Subcutaneous abdominal adipose tissue (tissue), 5 donors: ENCODE results near the gene SEC24C.

Source experiments
- H3K27ac ChIP-seq: one replicate; pipeline ENCODE4 v1.7.0; 2013; ENCODE audit warnings: low read depth, mild to moderate bottlenecking, inconsistent platforms, low read length, moderate library complexity
- H3K27me3 ChIP-seq, 5 donors: one replicate each; pipeline ENCODE4 v1.7.0; 2013; ENCODE audit warnings: low read length in 5 of 5, inconsistent platforms in 1 of 5; ENCODE audit not compliant: control insufficient read depth in 5 of 5, insufficient read depth in 4 of 5
- H3K36me3 ChIP-seq, 5 donors: one replicate each; pipeline ENCODE4 v1.7.0; 2013; ENCODE audit warnings: low read length in 5 of 5; ENCODE audit not compliant: control insufficient read depth in 5 of 5, insufficient read depth in 5 of 5
- H3K4me1 ChIP-seq, 5 donors: one replicate each; pipeline ENCODE4 v1.7.0; 2013; ENCODE audit warnings: low read length in 5 of 5, mild to moderate bottlenecking in 3 of 5, moderate library complexity in 1 of 5; ENCODE audit not compliant: control insufficient read depth in 5 of 5, insufficient read depth in 5 of 5
- H3K4me3 ChIP-seq, 5 donors: one replicate each; pipeline ENCODE4 v1.7.0; 2013; ENCODE audit warnings: low read length in 5 of 5, low read depth in 1 of 5
- H3K9ac ChIP-seq, 5 donors: one replicate each; pipeline ENCODE4 v1.7.0; 2013; ENCODE audit warnings: low read length in 5 of 5, mild to moderate bottlenecking in 4 of 5, moderate library complexity in 3 of 5
- H3K9me3 ChIP-seq, 5 donors: one replicate each; pipeline ENCODE4 v1.7.0; 2013; ENCODE audit warnings: low read length in 5 of 5; ENCODE audit not compliant: control insufficient read depth in 5 of 5
- donor health status: healthy.
- donor health status: healthy.
- donor health status: healthy.
- donor health status: healthy.
- donor health status: healthy.

SEC24C gene

DNA sequence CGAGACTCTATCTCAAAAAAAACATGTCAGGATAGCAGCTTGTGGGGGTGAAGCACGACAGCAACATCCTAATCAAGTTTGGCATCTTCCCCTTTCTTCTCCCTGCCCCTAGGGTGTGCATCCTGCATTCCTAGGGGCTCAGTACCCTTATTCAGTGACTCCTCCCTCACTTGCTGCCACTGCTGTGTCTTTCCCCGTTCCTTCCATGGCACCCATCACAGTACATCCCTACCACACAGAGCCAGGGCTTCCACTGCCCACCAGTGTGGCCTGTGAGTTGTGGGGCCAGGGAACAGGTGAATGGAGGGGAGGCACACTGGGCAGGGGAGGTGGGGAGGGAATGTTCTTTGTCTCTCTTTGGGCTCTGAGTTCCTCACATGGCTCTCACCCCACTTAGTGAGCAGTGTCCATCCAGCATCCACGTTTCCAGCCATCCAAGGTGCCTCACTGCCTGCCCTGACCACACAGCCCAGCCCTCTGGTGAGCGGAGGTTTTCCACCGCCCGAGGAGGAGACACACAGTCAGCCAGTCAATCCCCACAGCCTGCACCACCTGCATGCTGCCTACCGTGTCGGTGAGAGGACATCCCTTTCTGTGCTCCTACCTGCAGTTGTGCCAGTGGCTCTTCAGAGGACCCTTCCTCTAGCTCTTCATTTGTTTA is 55.9 kb downstream of the SEC24C start:
- no peak overlapping the region for H3K9ac ChIP-seq
- H3K4me1 ChIP-seq, result peaks cover 0 to 5% (median 0%) of the 10 kb centered on the region in 5 donors
- no peaks in the 10 kb centered on the region for H3K27me3 ChIP-seq
- H3K36me3 ChIP-seq, result peaks cover 11 to 96% (median 92%) of the 10 kb centered on the region in 5 donors
- no peak overlapping the region for H3K27ac ChIP-seq
- no peak overlapping the region for H3K4me3 ChIP-seq
- H3K9me3 ChIP-seq, result no peaks in the 10 kb centered on the region

DNA sequence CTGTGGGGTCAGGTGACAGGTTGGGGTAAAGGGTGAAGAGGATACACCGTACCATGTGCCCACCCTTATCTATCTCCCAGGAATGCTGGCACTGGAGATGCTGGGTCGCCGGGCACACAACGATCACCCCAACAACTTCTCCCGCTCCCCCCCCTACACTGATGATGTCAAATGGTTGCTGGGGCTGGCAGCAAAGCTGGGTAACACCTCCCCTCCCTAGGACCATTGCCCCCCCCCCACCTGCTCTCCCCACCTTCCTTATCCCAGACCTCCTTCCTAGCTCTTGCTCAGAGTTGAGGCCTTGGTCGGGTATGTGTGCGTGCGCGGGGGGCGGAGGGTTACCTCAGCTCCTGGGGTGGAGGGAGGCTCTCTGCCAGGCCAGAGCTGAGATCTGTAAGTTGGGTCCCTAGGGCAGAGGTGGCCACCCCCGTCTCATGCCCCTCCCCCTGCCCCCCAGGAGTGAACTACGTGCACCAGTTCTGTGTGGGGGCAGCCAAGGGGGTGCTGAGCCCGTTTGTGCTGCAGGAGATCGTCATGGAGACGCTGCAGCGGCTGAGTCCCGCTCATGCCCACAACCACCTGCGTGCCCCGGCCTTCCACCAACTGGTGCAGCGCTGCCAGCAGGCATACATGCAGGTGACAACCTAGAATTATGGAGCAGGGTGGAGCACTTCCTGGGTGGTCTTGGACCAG is 56.5 kb downstream of the SEC24C start:
- H3K27me3 ChIP-seq, result no peaks in the 10 kb centered on the region
- H3K4me3 ChIP-seq, result no peak overlapping the region
- H3K9me3 ChIP-seq, result no peaks in the 10 kb centered on the region
- peaks cover 0 to 5% (median 0%) of the 10 kb centered on the region in 5 donors for H3K4me1 ChIP-seq
- H3K36me3 ChIP-seq, result peaks cover 8 to 96% (median 90%) of the 10 kb centered on the region in 5 donors
- no peak overlapping the region for H3K27ac ChIP-seq
- H3K9ac ChIP-seq, result no peak overlapping the region

DNA sequence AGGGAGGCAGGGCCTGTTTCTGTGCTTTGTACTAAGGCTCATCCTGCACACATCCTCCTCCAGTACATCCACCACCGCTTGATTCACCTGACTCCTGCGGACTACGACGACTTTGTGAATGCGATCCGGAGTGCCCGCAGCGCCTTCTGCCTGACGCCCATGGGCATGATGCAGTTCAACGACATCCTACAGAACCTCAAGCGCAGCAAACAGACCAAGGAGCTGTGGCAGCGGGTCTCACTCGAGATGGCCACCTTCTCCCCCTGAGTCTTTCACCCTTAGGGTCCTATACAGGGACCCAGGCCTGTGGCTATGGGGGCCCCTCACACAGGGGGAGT is 57.0 kb downstream of the SEC24C start:
- no peak overlapping the region for H3K27ac ChIP-seq
- peaks cover 0 to 5% (median 0%) of the 10 kb centered on the region in 5 donors for H3K4me1 ChIP-seq
- no peak overlapping the region for H3K4me3 ChIP-seq
- H3K9ac ChIP-seq, result no peak overlapping the region
- H3K27me3 ChIP-seq, result no peaks in the 10 kb centered on the region
- H3K36me3 ChIP-seq, result peaks cover 7 to 96% (median 92%) of the 10 kb centered on the region in 5 donors
- no peaks in the 10 kb centered on the region for H3K9me3 ChIP-seq

DNA sequence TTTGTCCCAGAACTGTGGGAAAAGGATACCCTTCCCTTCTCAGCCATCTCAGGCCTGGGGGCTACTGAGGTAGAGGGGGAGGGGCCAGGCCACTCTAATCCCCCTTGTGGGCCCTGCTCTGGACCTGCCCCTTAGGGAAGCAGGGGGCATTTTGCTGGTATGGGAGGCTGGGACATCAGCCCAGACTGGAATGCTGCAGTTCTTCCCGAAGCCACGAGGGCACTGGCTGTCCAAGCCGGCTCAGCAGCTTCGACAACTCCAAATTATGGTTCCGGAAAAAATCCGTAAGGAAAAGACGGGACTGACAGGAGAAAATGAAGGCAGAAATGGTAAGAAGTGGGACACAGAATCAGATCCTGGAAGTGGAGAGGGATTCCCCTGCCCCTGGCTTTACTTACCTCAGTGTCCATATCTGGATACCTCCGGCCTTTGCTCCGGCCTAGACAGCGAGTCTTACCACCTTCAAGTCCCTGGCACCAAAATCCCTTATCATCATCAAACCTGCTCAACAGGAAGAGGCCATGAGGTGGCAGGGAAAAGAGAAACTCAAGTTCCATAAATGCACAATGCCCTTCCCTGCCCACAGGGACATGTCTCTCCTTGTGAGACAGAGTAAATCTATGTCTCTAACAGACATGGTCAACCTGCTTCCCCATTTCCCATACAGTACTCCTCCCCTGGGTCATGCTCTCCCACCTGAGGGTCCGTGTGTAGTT is 58.3 kb downstream of the SEC24C start:
- no peaks in the 10 kb centered on the region for H3K9me3 ChIP-seq
- H3K4me1 ChIP-seq, result peaks cover 0 to 16% (median 8%) of the 10 kb centered on the region in 5 donors
- H3K9ac ChIP-seq, result no peak overlapping the region
- no peaks in the 10 kb centered on the region for H3K27me3 ChIP-seq
- no peak overlapping the region for H3K4me3 ChIP-seq
- no peak overlapping the region for H3K27ac ChIP-seq
- H3K36me3 ChIP-seq, result peaks cover 4 to 96% (median 92%) of the 10 kb centered on the region in 5 donors

DNA sequence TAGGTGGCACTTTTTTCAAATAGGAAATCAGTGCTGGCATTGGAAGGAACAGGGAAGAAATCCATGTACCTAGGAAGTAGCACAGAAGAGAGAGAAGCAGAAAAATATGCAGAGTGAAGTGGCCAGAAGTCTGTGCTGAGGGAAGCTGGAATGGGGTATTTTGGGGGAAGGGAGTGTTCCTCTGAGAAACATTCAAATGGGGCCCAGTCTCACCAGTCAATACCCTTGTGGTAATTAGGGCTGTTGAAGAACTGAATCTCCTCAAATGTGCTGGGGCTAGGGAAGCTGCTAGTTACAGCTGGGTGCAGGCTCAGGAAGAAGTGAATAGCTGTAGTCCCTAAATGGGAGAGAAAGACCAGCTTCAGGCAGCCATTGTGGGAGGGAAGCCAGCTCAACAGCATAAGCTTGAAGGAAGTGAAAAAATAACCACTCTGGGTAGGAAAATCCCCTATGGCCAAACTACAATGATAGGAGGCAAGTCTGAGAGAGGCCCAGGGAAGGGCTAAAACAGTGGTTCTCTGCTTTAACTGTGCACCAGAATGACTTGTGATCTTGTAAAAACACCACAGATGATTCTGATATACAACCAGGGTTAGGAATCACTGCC is 59.6 kb downstream of the SEC24C start:
- Histone ChIP-seq H3K27me3 (no peaks in the 10 kb centered on the region), H3K9me3 (no peaks in the 10 kb centered on the region), H3K4me1 (peaks cover 0 to 17% (median 8%) of the 10 kb centered on the region in 5 donors), H3K9ac (no peak overlapping the region), H3K36me3 (peaks cover 0 to 95% (median 91%) of the 10 kb centered on the region in 5 donors), H3K4me3 (no peak overlapping the region), H3K27ac (no peak overlapping the region)

DNA sequence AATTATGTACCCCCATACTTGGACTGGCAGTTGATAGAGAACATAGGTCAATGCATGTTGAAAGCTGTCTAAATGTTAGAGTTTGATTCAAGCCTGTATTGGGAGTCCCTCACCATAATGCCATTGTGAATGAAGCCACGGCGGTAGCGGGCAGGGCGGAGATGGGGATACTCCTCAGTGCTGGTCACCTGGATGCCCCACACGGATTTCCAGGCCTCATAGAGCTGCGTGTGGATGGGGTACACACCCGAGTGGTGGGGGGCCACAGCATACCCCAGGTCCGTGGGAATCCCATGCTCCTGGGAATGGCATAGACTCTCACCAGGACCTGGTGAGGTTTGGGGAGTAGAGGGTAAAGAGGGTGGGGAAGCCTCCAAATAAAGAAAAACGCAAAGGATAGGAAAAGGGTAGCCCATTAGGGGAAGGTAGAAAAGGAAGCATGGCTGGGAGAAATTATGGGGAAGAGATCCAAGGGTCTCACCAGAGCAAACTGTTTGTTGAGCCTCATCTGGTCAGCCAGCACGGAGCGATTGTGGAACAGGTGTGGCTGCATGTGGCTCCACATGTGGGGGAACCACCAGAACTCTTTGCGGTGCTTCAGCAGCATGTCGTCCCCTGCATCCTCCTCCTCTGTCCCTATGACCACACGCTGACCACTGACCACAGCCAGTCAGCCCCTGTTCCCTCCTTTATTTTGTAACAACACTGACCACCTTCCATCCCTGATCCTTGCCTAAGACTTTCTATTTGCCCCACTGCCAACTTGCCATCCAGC is 62.2 kb downstream of the SEC24C start:
- peaks cover 4 to 31% (median 21%) of the 10 kb centered on the region in 5 donors for H3K4me1 ChIP-seq

DNA sequence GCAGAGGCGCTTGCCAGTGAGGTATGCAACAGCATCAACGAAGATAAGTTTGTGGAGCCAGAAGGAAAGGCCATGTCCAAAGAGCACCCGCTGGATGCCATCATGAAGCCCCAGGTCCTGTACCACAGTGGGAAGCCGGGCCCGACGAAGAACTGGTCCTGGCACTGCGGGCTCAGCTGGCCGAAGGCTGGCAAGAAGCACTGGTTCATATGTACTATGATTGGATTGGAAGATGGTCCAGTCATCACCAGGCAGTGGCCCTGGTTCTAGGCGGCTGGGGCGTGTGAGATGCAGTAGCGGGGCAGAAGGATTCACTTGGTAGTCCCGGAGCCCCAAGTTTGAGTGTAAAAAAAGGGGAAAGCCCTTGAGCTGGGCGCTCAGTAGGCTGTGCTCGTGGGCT is 63.3 kb downstream of the SEC24C start:
- peaks cover 0 to 64% (median 57%) of the 10 kb centered on the region in 5 donors for H3K36me3 ChIP-seq
- H3K27me3 ChIP-seq, result no peaks in the 10 kb centered on the region
- no peak overlapping the region for H3K27ac ChIP-seq
- peak overlapping the region in 1 of 5 donors; percentile 52 for H3K9ac ChIP-seq
- peak overlapping the region in 1 of 5 donors; percentile 35 for H3K4me3 ChIP-seq
- peaks cover 4 to 31% (median 21%) of the 10 kb centered on the region in 5 donors for H3K4me1 ChIP-seq
- no peaks in the 10 kb centered on the region for H3K9me3 ChIP-seq

More for the DNA sequence above, 62.2 kb downstream of the SEC24C start:
- Histone ChIP-seq H3K4me3 (peak overlapping the region in 1 of 5 donors; percentile 11), H3K9ac (peak overlapping the region in 2 of 5 donors; percentile 39 to 52), H3K9me3 (no peaks in the 10 kb centered on the region), H3K27me3 (no peaks in the 10 kb centered on the region), H3K36me3 (peaks cover 0 to 75% (median 68%) of the 10 kb centered on the region in 5 donors), H3K27ac (no peak overlapping the region)

DNA sequence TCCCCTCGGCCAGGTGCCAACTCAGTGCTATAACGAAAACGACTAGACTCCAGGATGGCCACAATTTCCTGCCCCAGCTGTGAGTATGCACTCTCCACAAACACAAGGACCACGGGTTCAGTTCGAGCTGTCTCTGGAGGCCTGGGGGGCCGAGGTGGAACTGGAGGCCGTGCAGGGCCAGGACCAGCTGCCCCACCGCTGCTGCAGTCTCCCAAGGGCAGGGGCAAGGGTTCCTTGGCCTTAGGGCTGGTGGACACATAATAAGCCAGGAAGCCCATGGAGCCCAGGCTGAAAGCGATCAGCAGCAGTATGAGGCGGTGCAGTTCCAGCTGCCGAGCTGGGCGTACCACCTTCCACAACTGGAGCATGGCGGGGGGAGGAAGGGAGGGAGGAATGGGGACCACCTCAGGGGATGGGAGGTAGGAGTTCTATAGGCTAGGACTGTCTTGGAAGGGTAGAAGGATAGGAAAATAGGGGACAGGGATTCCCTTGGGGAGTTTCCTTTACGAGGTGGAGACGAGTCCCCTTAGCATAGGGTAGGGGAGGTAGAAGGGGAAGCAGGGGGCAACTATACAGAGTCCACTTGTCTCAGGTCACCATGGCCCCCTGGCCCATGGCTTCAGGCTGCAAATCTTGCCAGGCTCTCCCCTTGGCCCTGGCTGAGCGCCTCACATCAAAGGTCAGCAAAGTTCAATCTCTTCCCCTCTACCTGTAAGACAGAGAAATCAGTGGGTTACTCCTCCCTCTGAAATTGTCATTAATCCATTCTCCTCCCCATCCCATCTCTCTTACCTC is 64.0 kb downstream of the SEC24C start:
- no peak overlapping the region for H3K27ac ChIP-seq
- H3K9me3 ChIP-seq, result no peaks in the 10 kb centered on the region
- no peak overlapping the region for H3K4me3 ChIP-seq
- H3K4me1 ChIP-seq, result peaks cover 4 to 31% (median 21%) of the 10 kb centered on the region in 5 donors
- H3K27me3 ChIP-seq, result no peaks in the 10 kb centered on the region
- H3K9ac ChIP-seq, result no peak overlapping the region
- peaks cover 0 to 62% (median 53%) of the 10 kb centered on the region in 5 donors for H3K36me3 ChIP-seq
